Kidney tubule cell (primary cell): ENCODE measurements around the gene LRMDA.

Experiments used
- DNase-seq: peaks from one replicate; pipeline ENCODE4 v3.0.0-alpha.2; 2018; ENCODE audit warnings: low spot score

The LRMDA gene

DNA sequence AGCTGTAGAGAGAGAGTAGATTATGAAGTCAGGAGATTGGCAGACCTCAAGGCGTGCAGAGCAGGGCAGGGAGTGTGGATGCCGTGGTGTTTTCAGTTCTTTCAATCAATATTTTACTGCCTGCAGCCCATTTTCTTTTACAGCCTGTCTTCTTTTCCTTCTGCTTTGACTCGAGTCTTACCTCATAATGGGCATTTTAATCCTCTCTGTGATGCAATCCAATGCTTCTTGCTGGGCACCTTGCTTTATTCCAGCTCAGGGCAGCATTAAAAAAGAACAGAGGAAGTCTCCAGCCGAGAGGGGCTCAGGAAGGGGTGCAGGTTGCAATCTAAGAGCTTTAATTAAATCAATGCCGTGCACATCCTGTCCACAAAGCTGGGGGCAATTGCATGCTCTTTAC, 839.0 kb downstream of the LRMDA start:
- no peak for DNase-seq

DNA sequence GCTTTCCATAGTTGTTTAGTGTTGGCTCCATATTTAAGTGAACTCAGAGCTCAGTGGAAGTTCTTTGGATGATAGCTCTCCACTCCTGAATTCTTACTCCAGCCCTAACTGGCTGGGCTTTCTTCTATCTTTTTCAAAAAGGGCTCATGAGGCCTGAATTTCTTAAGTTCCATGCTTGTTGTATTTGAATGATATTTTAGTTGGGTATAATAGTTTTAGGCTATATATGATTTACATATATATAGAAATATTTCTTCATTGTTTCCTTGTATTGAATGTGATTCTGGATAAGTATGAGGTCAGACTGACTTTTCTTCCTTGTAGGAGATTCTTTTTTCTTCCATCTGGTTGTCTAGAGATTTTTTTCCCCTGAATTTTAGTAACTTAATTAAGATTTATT, 843.5 kb downstream of the LRMDA start:
- DNase-seq = no peak

DNA sequence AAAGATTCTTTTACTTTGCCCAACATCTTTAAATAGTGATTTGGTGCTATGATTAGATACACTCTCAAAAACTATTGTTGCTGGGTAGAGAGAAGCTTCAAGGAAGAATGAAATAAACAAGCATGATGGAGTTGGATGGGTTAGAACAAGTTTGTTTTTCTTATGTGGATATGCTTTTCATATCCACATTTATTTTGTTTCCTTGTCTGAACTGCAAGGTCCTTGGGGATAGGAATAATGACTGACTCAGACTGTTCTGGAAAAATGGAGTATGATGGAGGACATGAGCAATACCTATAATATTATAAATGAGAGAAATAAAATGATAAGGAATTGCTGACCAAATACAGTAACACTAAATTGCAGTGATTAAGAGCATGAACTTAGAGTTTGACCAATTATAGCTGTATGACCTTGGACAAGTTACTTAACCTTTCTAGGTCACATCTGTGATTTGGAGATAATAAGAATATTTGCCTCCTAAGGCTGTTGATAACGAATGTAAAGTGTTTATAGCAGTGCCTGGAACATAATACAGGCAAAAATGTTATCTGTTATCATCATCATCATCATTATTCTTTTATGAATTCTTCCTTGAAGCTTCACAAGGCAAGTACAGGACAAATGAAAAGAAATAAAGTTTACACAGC, 847.5 kb downstream of the LRMDA start:
- DNase-seq = no peak

DNA sequence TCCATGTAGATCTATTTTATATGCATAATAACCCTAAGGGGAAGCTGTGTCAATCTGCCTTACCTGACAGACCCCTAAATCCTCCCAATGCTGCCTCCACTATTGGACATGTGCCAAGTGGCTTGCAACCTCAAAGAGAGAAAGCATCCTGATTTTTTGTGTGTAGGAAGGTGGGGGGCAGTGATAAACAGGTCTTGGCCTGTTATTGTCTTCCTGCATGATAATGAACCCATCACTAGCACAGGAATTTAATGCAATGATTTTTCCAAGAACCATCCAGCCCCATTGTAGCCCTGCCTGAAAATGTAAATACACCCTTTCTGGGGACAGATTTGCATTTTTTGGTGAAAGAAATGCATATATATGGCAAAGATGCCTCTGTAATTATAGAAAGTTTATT, 850.2 kb downstream of the LRMDA start:
- no peak for DNase-seq

DNA sequence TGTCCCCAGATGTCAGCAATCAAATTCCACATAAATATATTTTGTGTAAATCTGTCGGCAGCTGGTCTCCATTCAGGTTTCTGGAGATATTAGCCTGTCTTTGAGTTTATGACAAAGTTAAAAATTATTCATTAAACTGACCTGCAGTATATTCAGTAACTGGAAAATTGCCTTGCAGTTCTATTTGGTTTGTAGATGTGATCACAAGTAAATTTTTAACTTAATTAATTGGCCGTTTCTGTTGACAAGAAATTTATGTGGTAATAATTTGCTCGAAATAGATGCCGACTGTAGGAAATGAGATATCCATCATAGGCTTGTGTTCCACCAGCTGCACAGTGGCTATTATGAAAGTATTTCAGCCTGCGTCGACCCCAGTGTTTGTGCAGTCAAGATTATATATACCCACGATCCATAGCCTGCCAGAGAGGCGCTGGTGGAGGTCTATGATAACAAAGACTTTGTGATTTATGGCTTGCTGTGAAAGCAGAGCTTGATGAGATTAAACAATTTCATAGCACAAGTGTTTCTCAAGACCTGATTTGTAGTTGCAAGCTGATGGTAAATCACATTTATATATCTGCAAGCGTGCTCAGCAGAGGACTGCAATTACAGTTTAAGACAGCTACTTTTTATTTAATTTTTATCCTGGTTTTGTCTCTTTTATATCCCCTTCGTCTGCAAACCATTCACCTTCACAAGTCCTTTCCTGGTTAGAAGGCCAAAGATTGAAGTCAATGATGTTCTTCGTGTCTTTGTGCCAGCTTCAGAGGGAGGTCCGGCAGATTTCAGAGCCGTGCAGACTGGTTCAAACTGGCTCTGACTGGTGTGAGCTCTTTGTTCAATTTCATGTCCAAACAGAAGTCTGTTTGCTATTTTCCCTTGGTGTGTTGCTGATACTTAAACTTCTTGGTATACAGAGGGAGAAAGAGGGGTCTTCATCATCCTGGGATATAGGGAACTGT, 850.9 kb downstream of the LRMDA start:
- DNase-seq = peak; percentile 90

DNA sequence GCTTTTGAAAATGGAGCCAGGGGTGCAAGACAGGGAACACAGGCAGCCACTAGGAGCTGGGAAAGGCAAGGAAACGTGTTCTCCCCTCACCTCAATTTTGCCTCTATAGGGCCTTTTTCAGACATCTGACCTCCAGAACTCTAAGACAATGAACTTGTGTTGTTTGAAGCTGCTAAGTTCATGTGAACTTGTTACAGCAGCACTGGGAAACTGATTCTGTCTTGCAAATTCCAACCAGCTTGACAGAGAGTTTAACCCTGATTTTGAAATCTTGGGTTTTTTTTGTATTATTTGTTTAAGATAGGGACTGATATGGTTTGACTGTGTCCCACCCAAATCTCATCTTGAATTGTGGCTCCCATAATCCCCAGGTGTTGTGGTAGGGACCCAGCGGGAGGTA, 852.9 kb downstream of the LRMDA start:
- no peak for DNase-seq

DNA sequence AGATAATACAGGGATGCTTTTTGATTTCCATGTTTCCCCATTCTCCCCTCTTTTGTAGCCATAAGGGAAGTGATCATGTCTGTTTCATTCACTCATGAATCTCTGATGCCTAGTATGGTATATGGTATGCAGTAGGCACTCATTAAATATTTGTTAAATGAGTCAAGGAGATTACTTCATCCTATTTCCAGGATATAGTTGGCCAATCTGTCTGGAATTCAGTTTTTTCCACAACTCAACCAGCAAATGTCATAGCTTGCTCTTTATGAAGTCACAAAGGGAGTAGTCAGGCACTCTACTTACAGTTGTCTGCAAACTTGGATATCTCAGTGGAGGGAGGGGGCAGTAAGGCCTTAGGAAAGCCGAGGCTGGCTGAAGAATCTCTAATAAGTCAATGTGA, 853.6 kb downstream of the LRMDA start:
- DNase-seq = peak; percentile 96

DNA sequence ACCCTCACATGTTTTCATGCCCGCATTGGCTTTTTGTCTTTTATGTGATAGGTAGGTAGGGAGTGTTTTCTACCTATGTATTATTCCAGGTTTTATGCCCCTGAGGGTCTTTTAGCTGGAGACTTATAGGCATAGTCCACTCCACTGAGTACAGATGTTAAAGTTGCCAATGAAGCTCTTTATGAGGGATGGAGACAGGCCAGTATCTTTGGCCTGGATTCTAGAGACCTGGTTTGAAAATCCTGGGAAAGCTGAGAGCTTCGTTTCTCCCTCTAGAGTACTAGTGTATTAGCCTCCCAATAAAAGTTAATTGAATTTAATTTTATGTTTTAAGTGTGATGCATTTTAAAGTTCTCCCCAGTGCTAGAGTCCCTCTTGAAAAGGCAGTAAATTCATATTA, 854.1 kb downstream of the LRMDA start:
- no peak for DNase-seq

DNA sequence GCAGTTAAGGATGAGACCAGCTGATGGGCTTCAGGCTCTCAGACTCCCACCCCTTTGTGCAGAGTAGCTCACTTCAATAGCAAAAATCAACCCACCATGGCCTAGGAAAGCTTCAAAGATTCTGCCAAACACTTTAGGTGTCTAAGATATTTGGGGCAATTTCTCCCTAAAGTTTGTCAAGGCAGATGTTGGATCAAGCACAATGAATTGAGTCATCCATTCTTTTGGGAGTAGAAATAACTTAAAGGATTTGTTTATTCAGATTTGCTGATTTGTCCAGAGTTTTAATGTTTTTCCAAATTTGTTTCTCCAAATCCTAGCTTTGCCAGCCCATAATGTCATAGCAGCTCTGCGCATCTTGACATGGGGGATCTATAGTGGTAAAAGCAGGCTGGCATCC, 855.1 kb downstream of the LRMDA start:
- DNase-seq = no peak

DNA sequence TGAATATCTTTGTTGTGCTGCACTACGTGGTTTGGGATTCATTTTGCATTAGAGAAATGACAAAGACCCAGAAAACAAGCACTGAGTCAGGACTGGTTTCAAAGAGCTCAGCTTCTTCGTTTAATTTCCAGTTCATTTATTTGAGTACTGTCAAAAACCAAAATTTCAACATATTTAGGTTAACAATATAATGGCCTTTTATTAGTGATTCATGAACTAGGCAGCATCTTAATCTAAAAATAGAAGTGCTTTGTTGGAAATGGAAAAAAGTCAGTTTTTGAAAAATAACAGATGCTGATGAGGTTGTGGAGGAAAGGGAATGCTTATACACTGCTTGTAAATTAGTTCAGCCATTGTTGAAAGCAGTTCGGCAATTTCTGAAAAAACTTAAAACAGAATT, 856.4 kb downstream of the LRMDA start:
- DNase-seq = no peak

DNA sequence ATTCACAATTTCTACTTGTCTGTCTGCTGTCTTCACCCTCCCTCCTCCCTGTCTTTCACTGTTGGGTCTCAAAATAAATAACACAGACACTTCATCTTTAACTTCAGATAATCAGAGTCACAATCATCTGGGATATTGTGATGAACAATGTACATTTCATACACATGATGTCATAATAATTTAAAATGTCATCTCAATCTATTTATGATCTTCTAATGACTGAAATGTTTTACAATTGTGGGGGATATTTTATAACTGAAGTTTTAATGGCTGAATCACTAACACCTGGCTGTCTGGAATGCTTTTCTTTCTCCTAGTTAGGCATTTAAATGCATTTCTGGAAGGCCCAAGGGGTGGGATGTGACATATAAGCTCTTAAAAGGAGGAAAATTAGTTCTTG, 859.8 kb downstream of the LRMDA start:
- DNase-seq = peak; percentile 76

DNA sequence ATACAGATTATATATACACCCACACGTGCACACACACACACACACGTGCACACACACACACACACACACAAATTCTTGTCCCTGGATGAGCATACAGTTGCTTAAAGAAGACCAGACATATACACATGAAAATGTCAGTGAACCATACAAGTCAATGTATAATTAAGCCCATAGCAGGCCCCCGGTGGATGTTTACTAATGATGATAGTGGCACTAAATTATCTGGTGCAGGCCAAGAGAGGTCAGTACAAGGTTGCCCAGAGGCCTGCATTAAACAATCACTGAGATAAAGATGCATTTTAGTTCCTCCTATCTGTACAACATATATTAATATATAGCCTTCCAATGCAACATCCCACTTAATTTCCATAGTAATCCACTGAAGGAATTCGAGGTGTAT, 860.5 kb downstream of the LRMDA start:
- no peak for DNase-seq

DNA sequence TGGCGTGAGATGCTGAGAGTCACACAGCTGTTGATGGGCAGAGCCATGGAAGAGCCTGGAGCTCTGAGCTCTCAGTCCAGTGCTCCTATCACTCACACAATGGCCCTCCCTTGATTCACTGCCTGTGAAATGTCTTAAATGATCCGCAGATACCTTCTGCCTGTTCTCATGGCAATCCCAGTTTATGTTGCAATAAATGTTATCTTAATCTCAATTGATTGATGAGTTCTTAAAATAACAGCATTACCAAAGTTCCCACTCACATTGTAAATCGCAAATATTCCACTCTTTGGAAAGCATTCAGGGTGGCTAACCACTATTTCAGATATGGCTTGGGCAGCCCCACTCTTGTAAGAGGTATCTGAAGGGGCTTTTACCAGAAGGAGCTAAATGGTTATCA, 865.5 kb downstream of the LRMDA start:
- DNase-seq = no peak

DNA sequence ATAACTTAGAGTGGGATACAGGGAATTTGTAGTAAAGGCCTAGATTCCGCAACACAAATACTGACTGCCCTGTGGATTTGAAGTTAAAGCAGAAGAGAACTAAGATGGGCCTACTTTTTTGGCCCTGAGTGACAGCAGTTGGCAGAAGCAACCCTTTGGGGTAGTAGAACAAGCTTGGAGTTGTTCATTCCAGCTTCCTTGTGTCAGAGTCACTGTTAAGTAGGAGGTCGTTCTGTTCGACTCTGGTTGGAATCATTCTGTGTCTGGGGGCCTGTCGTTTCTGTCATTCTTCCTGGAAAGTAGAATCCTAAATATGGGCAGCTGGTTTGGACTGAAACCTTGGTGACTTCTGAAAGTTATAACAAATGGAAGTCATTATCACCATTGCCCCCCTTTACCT, 865.9 kb downstream of the LRMDA start:
- DNase-seq = no peak

DNA sequence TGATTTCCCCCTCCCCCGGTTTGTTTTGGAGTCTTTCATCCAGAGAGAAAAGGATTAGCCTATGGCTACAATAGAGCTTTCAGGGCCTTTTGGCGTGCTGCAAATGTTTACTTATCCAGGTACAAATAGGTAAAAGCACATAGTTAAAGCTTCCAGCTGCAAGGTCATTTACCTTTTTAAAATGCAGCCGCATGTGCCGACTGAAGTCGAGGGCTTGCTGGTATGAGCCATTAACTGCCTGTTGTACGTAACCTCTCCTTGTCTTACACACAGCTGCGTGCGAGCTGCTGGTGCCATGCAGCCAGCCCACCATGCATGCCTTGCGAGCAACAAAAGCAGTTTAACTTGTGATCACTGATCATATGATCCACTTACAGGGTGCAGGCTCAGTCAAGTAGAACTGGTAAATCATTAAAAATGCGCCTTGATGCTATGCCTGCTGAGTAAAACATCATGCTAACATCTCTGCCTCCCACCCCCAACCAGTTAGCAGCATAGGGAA, 866.4 kb downstream of the LRMDA start:
- peak; percentile 99 for DNase-seq

DNA sequence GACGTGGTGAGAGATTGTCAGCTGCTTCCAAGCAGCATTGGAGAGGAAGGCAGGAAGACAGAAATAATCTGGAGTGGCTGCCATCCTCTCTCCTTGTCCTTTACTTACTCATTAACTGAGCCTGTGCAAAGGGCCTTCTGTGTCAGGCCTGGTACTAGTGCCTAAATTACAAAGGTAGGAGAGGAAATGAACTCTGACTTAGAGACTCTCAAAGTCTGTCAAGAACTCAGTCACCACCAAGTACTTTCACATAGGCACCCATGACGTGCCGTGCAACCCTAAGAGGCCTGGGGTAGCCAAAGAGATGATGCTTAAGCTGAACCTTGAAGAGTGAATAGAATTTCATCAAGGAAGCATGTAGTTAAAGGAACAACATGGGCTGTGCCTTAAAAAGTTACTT, 866.9 kb downstream of the LRMDA start:
- DNase-seq = no peak

DNA sequence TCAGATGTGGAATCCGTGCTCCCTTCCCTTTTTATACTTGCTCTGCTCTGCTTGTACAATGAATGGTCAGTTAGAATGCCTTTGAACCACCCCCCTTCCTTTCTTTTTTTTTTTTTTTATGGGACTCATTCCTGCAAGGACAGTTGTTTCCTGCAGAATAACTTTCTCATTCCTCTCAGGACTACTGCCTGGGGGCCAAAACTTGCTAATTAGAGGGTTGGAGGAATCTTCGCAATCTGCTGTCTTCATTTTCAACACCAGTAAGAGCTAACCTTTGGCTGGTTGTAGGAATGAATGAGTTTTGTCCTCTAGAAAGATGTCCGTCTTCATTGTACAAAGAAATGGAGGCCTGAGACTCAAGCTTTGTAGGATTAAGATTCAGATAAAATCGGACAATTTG, 868.1 kb downstream of the LRMDA start:
- no peak for DNase-seq

DNA sequence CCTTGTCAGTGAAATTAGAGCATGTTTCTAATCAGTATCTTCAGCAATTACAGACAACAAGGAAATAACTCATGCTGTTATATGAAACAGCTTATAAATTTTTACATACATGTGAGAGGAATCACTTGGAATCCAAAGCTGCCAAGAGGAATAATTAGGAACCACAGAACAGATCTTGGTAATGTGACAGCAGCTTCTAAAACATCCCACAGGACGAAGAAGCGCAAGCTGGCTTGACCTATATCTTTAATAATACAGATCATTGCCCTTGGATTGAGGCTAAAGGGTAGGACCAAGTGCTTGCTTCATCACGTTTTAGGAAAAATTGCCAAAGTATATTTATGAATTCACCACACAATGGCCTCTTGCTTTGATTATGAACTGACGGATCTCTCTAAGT, 869.8 kb downstream of the LRMDA start:
- no peak for DNase-seq

DNA sequence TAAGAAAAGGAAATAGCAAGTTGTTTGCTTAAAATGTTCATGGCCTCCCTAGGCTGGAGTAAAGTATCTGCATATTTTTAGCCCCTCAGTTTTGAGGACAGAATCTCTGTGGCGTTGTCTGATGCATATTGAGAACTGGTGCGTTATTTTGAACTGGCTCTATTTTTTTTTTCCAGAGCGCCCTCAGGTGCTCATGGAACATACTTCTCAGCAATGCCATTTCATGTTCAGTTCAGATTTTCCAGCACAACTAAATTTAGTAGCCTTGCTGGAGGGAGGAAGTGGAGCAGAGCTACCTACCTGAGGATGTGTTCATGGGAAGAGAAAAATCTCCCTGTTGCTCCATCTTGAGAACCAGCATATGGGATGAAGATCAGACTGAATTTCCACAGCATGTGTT, 870.5 kb downstream of the LRMDA start:
- DNase-seq = peak; percentile 61

DNA sequence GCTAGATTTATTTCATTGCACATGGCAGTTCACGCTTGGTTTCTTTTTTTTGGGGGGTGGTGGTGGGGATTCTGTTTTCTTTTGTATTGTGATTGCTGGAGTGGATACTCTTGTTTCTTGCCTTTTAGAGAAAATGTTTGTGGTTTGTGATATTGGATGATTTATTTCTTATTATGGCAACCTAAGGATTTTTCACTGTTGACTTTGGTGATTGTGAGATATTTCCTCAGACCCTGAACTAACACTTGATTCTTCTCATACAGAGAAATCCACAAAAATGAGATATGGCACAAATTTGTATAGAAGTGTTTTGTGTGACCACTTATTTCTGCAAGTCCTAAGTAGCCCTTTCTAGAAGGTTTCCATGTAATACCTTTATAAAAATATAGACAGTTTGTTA, 871.1 kb downstream of the LRMDA start:
- DNase-seq = no peak

DNA sequence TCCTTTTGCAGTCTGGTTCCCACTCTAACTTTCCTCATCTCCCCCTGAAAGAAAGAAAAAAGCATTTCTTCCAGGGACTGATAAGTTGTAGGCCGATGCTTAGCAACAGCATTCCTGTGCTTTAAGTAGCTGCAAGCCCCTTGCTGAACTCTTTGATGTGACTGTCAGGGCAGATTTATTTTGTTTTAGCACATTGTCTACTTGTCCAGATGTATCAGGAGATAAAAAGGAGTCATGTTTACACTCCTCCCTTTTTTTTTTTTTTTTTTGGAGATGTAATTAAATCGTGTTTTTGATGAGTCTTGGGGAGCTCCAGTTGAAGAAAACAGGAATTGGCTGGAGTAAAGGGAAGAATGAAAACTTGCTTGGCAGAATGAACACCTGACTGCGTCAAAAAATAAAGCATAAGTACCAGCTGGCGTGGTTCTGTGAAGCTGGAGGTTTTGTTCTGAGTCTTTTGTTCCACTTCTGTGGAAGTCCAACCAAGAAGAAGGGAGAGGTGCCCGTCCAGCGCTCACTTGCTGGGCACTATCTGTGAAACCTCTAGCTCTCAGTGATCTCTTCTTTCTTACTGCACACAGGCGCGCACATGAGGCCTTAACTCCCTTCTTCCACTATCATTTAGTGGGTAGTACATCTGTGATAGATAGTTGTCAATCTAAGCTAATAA, 871.7 kb downstream of the LRMDA start:
- peak; percentile 62 for DNase-seq

DNA sequence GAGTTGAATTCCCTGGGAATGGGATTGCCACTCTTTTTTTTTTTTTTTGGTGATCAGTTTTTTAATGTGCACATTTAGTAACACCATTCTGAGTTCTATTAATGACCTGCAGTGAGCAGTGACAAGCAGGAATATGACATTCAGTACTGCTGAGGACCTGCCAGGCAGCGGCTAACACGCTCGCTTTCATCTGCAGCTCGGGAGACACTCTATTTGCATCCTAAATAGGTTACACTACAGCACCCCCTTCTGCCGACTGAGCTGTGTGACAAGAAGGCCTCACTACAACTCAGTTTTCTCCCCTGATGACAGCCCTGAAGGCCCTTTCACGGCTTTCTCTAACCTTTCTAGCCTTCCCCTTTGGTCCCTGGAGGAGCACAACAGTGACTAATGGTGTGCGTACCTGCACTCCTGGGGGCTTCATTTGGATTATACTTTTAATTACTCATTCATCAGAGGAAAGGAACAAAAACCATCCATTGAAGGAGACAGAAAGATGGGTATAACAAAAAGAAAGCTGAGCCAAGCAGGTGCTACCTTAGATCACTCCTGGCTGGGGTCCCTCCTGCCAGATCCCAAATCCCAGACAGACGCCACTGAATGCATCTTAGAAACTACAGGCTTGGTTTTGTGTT, 872.4 kb downstream of the LRMDA start:
- peak; percentile 85 for DNase-seq
